OCI-LY7 (cell line): ENCODE data around the gene MAP3K8.

ENCODE experiments used
- CTCF ChIP-seq: fragments of 200-600 bp; sonication (generic); conservative IDR thresholded peaks from 2 replicates; pipeline ENCODE4 v1.5.1; 2014; ENCODE audit warnings: mild to moderate bottlenecking, antibody characterized with exemption, low read length, moderate library complexity, mixed read lengths
- EZH2phosphoT487 ChIP-seq: fragments of 200-600 bp; sonication (generic); IDR thresholded peaks from 2 replicates; pipeline ENCODE4 v1.6.1; 2018; ENCODE audit warnings: low read depth, borderline replicate concordance, mild to moderate bottlenecking, mixed run types, antibody characterized with exemption, low read length, moderate library complexity, mixed read lengths

- no peak for TF ChIP-seq CTCF
- TF ChIP-seq EZH2phosphoT487 = no peak
These were observed 61.7 kb downstream of the MAP3K8 start for GRCh38 chr10:30495687-30496086.
